RPMI7951 (cell line): Measurements from ENCODE around the gene BRMS1. TPM values are rescaled to one million over a fixed set of nuclear protein-coding genes. Genes with fewer than 3 reads are reported as not detected.
"Not testable (repeated sequence)": the region's sequence is repeated elsewhere in the genome, so short reads cannot be mapped to it uniquely, and the experiment has no call there.

Experiments used
- DNase-seq: peaks from one replicate; pipeline ENCODE4 v3.0.0-alpha.2; 2012; ENCODE audit warnings: low read depth
- total RNA-seq: library from RNA; depleted of rRNA; stranded (reverse); fragments of >200 nt; shearing (Covaris generic); gene quantifications from 2 replicates; pipeline ENCODE4 v1.2.3, GENCODE V29; 2014

The BRMS1 gene
- total RNA-seq, 1 experiment from 2014 or later = 92.6 TPM

DNA sequence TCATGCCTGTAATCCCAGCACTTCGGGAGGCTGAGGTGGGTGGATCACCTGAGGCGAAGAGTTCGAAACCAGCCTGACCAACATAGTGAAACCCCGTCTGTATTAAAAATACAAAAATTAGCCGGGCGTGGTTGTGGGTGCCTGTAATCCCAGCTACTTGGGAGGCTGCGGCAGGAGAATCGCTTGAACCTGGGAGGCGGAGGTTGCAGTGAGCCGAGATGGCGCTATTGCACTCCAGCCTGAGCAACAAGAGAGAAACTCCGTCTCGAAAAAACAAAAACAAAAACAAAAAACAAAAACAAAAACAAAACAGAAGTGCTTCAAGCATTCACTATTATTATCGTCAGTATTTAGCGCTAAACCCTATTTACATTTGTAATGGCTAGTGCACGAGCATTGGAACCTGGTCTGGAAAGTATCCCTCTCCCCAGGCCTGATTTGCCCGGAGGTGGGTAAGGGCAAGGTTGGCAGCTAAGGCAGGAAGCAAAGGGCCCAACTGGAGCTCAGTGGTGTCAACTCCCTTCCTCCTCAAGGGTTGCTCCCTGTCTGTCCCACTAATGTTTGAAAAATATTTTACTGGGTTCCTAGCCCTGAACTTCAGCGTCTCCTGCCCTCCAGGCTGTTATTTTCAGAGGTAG, 34.0 kb downstream of the BRMS1 start:
- not testable (repeated sequence) for DNase-seq

DNA sequence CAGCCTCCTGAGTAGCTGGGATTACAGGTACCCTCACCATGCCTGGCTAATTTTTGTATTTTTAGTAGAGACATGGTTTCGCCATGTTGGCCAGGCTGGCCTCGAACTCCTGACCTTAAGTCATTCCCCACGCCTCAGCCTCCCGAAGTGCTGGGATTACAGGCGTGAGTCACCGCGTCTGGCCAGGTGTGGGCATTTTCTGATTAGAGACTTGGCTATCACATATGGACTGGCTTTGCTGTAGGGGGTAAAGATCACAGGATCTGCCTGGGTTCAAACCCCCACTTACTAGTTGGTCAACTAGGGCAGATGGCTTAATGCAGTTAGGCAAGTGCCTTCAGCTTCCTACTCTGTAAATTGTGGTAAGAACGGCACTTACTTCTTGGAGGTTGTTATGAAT, 34.6 kb downstream of the BRMS1 start:
- DNase-seq = no peak

DNA sequence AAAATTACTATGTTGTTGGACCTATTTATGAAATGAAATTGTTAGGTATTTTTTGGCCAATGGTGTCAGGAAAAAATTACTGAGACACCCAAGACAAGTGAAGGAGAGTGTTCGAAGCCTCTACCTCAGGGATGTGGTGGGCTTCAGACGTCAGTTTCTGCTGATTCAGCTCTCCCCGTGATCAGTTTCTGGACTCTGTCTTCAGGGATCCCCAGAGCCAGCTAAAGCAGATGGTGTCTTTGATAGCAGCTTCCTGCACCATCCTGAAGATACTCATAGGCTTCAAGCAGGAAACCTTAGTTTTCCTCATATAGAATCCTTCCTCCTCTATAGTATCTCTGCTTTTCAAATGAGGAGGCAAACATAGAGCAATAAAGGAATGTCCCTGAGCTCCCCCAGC, 35.4 kb downstream of the BRMS1 start:
- DNase-seq = no peak

DNA sequence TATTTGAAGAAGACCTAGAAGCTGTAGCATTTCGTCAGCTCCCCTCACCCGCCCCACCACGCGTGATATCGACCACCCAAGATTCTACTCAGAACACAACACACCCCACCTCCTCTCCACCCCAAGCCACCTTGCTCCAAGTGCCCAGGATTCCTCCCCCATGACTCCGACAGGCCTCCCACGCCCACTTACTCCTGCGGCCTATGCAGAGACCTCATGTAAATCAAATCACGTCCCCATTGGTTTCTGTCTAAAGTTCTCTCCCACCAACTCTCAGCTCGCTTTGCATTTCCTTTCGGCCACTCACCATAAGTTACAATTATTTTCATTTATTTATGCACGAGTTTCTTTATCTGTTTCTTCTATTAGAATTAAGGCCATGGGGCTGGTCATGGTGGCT, 42.2 kb downstream of the BRMS1 start:
- DNase-seq = no peak

DNA sequence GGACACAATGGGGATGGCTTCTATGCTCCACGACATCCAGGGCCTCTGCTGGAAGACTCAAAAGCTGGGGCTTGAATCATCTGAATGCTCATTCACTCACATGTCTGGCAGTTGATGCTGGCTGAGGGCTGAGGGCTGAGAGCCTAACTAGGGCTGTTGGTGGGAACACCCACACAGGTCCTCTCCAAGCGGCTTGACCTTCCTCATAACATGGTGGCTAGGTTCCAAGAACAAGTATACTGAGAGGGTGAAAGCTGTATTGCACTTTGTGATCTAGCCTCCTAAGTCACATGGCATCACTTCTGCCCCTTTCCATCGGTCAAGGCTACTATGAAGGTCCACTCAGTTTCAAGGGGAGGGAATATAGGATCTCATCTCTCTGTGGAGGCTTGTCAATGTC, 45.7 kb downstream of the BRMS1 start:
- DNase-seq = no peak

DNA sequence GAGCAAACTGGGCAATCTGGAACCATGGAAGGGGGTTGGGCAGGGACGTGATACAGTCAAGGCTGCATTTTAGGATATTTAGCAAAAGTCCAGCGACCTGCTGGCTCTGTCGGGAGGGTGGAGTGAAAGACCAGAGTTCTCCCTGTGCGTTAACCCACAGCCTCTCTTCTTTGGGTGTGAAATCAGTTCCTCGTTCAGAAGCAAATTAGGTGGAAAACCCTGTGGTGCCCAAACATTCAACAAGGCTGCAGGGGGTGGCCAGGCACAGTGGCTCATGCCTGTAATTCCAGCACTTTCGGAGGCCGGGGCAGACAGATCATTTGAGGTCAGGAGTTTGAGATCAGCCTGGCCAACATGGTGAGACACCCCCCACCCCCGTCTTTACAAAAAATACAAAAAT, 47.3 kb downstream of the BRMS1 start:
- DNase-seq = no peak

DNA sequence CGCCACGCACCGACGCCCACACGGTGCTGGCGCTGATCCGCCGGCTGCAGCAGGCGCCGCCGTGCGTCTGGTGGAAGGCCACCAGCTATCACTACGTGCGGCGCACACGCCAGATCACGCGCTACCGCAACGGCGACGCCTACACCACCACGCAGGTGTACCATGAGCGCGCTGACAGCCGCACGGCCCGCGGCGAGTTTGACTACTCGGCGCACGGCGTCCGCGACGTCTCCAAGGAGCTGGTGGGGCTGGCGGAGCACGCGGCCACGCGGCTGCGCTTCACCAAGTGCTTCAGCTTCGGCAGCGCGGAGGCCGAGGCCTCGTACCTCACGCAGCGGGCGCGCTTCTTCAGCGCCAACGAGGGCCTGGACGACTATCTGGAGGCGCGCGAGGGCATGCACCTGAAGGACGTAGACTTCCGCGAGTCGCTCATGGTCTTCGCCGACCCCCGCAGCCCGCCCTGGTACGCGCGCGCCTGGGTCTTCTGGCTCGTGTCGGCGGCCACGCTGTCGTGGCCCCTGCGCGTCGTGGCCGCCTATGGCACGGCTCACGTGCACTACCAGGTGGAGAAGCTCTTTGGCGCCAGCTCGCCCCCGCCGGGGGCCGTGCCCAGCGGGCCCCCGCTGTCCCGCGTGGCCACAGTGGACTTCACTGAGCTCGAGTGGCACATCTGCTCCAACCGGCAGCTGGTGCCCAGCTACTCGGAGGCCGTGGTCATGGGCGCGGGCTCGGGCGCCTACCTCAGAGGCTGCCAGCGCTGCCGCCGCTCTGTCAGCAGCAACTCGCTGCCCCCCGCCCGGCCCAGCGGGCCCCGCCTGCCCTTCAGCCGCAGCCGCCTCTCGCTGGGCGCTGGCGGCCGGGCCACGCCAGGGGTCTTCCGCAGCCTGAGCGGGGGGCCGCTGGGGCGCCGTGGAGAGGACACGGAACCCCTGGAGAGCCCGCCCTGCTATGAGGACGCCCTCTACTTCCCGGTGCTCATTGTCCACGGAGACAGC, 50.0 kb downstream of the BRMS1 start:
- DNase-seq = no peak

DNA sequence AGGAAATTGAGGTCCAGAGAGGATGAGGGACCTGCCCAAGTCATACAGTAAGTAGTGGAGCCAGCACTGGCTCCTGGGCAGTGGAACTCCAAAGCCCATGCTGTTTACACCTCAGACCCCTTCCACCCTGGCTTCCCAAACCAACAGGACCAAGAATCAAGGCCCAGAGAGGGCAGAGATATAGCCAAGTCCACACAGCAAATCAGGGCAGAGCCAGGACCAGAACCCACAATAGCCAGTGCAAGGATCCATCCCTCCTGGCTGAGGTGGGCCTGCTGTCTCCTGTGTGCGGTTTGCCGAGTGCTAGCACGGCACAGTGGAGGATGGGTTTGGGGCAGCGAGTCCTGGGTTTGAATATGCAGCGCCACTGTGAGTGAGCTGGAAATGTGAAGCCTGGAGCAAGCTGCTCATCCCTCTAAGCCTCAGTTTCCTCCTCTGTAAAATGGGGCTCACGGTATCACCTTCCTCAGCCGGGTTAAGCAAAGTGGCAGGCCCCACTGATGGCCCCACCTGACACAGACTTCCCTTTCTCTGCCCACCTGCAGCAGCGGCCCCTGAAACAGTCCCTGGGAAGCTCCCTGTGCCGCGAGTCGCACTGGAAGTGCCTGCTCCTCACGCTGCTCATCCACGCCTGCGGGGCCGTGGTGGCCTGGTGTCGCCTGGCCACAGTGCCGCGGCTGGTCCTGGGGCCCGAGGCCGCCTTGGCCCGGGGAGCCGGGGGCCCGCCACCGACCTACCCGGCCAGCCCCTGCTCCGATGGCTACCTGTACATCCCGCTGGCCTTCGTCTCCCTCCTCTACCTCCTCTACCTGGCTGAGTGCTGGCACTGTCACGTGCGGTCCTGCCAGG, 50.9 kb downstream of the BRMS1 start:
- DNase-seq = no peak

DNA sequence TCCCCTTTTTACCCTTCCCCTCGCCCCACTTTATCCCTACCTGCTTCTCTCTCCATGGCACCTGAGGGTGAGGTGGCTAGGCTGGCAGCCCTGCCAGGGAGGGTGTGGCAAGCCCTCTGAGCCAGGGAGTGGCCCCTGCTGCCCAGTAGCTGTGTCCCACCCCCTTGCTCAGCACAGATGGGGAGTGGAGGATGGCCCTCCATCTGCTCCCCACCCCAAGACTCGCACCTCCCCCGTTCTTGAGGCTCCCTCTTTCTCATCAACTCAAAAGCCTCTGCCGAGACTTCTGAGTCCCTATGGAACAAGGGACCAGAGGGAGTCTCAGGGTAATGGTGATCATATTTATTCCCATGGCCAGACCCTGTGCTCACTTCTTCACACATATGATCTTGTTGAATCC, 51.6 kb downstream of the BRMS1 start:
- no peak for DNase-seq

DNA sequence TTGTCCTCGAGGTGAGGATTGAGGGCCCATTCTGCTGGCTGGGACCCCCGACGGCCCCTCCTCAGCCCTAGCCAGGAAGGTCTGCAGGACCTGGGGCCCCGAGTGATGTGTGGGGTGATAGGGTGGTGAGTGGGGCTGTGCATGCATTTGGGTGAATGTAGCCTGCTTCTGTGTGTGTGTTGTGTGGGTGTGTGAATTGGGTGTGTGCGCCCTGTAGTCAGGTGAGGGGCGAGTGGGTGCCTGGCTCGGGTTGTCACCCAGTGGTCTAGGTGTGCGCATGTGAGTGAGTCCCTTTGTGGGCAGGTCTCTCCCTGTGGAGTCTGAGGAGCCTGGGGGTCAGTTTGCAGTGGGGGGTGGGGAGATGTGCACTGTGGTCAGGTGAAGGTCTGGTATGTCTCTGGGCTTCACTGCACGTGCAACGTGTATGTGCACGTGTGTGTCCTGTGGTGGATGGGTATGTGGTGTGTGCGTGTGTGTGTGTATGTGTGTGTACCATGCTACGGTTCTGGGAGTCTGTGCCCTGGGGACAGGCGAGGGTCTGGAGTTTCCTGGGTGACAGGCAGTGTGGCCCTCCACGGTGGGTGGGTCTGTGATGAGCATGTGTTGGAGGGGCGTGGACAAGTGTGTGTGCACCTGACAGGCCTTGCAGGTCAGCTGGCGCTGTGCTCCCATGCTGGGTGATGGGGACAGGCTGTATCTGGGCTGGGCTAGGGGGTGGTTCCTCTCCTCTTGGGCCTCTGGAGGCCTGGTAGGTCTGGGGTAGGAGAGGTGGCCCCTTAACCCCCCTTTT, 52.2 kb downstream of the BRMS1 start:
- DNase-seq = no peak

DNA sequence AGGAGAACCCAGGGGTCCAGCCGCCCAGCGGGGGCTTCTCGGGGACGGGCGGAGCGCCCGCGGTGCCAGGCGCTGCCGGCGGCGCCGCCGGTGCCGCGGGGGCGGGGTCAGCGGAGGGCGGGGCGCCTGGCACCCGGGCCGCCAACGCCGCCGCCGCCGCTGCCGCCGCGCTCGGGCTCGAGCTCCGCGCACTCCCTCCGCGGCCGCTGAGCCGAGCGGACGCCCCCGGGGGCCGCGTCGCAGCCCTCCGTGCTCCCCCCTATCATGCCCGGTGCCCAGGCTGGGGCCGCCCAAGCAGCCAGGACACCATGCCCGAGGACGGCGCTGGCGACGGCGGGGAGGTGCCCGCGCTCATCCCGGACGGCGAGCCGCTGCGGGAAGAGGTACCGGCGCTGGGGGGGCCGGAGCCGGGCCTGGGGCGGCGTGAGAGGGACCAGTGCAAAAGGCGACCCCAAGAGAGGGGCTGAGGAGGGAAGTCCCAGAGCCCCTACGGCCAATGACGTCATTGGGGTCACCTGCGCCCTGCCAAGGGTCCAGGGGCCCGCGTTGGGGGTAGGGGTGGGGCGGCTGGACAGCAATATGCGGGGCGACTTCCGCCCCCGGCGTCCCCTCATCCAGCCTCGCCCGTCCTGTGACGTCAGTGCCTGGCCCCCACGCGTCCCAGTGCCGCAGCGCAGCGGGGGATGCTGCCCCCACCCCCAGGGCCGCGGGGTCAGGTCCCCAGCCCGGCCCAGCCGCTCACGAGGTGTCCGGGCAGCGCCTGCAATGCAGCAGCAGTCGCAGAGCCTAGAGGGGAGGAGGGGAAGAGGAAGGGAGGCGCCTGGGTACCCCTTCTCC, 53.0 kb downstream of the BRMS1 start, which contains the start of gene TMEM151A:
TSS of gene TMEM151A (plus strand) at position 189 of the 837 bp plus-strand sequence. CDS start at position 309, 120 bp downstream.
- DNase-seq = no peak

DNA sequence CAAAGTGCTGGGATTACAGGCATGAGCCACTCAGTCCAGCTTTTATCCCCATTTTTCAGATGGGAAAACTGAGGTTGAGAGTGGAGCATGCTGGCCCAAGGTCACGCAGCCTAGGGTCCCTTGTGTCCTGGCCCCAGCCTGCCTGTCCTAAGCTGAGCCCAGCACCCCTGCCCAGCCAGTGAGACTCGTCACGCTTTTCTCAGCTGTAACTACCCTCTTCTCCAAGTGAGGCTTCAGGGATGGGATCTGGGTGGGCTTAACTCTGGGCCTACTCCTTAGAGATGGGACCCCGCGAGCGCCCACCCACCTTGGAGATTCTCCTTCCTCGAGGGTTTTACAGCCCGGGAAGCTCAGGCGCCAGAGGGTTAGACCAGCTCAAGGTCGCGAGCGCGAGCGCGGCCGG, 53.6 kb downstream of the BRMS1 start:
- DNase-seq = no peak

DNA sequence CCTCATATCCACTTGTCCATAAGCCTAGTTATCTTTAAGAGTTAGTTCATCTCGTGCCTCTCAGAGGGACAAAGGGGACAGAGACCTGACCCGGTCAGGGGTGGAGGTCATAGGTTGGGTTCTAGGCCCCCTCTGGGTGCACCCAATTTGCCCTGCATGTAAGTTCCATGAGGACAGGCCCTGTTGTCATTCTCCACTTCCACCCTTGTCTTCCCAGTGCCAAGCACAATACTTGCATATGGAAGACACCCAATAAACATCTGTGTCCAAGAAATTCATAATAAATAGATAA, 54.6 kb downstream of the BRMS1 start:
- DNase-seq = no peak

DNA sequence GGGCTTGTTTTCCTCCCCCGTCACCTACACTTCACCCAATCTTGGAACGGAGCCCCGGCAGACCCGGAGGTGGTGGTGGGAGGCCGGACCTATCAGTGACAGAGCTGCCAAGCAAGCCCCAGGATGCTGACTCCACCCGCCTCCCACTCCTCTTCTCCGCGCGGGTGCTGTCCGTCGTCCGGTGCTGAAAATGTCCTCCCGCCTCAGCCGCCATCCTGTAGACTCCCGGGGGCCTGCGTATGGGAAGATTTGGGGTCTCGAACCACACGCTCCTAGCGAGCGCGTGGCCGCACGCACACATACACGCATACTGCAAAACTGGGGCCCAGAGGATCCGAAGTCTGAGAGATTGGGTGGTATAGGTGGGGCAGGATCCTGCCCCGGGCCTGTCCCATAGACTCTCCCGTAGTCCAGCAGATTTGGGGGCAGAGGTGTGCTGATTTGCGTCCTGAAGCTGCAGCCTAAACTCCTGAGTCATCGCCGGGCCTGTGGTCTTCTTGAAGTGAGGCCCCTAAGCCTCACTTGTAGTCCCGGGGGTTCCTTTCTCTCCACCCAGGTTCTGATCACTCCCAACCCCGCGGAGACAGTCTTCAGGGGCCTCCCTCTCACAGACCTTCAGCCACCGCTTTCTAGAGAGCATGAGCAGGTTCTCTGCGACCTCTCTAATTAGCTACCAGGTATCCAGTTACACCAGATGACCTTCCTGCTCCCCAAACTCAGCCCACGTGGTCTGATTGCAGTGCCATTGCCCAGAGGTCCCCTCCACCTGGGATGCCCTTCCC, 55.2 kb downstream of the BRMS1 start:
- DNase-seq = no peak

DNA sequence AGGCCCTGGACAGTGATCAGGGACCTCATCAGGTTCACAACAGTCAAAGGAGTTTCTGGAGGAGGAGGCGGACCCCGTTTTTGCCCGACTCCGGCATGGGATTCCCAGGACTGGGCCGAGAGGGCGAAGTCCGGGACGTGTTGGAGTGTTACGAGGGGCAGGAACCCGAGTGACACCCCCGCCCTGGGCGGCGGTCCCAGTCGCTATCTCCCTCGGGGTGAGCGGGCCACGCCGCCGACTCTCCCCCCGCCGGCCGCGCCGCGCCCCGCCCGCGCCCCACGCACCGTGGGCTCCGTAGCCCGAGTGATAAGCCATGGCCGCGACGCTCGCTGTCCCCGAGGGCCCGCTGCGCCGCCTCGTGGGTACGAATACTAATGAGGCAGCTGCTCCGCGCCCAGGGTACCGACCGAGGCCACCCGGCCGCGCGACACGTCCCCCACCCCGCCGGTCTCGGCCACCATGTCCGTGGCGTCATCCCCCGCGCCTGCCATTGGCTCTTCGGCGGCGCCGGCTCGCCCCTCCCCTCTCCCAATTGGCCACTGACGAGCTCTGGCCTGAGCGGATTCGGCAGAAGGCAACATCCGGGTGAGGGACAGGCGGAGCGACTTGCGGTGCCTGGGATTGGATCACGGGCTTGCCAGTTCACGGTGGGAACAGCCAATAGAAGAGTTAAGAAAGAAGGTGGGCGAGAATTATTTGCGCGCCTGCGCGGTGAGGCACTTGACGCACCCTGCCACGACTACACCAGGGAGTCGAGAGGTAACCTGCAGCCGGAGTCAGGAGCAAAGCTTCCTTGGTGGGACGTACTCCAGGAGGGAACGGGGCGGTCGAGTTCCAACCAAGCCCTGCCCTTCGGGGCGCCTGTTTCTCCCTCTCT, 56.0 kb downstream of the BRMS1 start, which contains the start of gene YIF1A:
TSS of gene YIF1A (minus strand) at position 473 of the 877 bp plus-strand sequence. CDS start at position 315, 158 bp downstream.
- peak; percentile 99 for DNase-seq

DNA sequence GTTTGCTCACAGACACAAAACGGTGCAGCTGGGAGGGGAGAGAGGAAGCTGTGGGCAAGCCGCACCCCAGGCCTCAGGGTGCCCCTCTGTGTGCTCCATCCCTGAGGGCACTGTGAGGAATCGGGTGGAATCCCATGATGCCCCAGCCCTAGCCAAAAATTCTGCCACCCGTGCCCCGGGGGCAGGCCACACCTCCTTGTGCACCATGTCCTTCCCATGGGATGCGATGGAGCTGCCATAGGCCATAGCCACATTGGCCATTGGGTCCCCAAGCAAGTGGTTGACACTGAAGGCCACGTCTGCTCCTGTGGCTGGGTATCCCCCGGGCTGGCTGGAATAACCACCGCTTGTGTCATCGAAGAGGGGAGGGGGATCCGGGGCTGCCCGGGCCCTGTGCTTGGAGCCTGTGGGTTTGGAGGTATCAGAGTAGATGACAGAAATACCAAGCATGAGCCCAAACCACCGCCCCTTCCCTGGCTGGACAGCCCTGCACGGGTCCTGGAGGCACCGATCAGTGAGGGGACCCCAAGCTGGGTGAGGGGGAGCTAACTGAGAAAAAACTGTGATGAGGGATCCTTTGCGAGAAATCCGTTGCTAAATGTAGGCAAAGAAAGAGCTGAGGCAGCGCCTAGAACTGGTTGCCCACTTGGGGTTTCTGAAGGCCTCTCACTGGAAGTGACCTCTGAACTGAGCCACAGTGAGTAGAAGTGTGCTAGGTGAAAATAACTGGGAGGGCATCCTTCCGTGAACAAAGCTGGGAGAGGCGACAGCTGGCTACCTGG, 56.8 kb downstream of the BRMS1 start:
- peak; percentile 27 for DNase-seq
